ENCODE measurements around the gene SCFD2.

Gene SCFD2

GRCh38 chr4:52983563-52984303 is 382.1 kb downstream of the SCFD2 start:
- DNase-seq (ENCODE audit: low spot score), result peak; percentile 65

- DNase-seq (ENCODE audit: low spot score), result no peak
Measured at GRCh38 chr4:52982946-52983340, 382.9 kb downstream of the SCFD2 start.

DNA sequence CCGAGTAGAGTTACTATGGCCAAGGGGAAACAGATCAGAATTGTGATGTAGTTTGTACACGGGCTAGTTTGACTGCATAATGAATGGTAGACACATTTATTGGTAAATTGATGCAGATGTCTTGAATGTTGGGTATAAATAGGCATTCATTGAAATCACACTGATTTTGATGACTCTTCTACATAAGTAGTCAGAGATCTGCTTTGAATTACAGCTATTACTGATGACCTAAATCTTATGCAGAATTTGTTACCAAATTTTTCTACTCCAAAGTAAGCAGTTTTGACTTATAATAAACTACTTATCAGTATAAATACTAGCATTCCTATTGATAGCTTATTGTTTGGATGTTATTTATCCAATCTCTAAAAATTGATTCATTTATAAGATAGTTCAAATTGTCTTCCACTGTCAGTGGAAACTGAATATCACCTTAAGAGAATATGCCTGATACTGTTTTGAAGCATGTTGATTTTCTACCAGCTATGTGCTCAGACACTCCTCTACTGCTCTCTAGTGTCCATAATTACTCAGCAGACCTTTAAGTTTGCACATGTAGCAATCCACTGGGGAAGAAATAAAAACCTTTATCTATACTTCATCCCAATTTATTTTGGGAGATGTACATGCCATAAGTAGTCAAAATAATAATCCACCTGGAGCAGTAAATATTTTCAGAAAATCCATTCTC is 383.5 kb downstream of the SCFD2 start:
- DNase-seq (ENCODE audit: low spot score), result peak; percentile 67

DNA sequence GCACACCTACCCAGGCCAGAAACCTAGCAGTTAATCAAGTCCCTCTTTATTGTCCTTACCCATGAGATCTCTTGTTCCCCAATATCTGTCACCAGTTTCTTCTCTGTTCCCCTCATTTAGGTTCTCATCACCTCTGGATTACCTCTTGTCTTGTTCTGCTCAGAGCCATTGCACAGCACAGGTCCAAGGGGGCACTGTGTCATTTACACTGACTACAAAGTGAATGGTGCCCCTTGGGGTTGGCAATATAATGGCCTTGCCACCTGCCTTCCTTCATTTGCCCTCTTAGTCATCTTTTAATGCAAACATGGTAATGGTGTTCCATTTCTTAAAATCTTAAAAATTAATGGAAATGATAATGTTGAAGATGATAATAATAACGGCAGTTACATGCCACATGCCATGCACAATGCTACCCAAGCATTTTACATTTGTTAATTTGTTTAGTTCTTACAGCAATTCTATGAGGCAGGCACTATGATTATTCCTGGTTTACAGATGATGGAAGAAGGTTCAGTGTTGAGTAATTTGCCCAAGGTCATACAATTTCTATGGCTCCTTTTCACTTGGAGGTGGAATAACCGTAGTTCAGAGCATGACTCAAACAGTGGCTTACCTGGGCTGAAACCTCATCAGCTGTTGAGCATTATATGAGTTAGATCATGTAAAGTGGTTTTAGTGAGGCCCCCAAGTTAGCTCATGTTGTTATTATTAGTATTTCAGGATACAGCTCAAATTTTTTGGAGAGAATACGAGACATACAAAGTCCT is 385.9 kb downstream of the SCFD2 start:
- DNase-seq (ENCODE audit: low spot score), result no peak

DNA sequence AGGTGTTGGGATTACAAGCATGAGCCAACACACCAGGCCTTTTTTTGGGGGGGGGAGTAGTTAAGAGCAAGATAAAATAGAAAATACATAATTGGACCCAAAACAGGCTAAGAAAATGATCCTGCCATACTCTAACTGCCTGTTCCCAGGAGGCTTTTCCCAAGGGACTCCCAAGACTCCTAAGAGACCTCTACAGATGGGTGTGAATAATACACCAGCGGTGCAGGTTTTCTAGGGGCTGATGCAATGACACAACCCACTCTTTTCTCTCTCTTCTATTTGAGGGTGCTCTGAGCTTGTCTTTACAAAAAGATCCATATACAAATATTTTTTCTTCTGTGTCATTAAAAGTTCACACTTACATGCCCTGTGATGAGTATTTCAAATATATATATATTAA is 386.8 kb downstream of the SCFD2 start:
- DNase-seq (ENCODE audit: low spot score), result no peak

DNA sequence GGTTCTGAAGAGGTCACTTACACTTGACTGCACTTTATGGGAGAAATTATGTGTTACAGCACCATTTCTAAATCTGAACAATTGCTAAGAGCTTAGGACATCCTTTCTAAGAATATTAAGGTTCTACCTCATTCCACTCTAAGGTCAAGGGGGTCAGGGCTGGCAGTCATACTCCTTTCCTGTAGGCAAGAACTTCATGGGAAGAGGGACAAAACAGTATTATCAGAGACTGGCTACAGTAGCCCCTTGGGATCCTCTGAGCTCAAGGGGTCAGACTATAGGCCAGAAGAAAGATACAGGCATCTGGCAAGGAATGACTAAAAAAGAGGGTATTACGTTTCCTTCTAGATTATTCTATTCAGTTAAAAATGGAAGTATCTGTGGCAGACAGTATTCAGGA is 388.6 kb downstream of the SCFD2 start:
- DNase-seq (ENCODE audit: low spot score), result no peak

DNA sequence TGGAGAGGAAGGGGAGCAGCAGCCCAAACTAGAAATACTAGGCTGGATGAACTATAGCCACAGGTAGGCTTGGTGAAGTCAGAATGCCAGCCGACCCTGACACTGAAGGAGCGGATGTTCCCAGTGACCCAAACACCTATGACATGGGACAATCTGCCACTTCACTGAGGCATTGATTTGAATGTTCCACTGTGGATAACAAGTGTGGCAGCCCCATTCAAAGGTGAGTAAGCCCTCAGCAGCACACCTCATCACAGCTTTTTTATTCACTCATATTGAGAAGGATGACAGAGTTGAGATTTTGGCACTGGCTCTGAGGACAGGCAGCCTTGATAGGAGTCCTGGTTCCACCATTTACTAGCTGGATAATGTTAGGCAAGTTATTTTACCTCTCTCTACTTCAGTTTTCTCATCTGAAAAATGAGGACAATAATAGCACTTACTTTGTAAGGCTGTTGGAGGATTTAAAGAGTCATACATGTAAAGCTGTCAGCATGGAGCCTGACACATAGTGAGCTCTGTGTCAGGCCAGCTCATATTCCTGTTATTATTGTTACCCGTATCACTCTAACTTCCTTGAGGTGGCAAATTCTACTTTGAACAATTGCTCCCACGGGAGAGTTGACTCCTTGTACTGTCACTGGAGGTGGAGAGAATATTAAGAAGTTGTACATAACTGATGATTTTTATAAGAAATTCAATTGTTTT is 389.2 kb downstream of the SCFD2 start:
- DNase-seq (ENCODE audit: low spot score), result no peak

- no peak for DNase-seq (ENCODE audit: low spot score)
Measured at GRCh38 chr4:52968691-52969090, 397.2 kb downstream of the SCFD2 start.

GRCh38 chr4:52968241-52968640 is 397.6 kb downstream of the SCFD2 start:
- no peak for DNase-seq (ENCODE audit: low spot score)

DNA sequence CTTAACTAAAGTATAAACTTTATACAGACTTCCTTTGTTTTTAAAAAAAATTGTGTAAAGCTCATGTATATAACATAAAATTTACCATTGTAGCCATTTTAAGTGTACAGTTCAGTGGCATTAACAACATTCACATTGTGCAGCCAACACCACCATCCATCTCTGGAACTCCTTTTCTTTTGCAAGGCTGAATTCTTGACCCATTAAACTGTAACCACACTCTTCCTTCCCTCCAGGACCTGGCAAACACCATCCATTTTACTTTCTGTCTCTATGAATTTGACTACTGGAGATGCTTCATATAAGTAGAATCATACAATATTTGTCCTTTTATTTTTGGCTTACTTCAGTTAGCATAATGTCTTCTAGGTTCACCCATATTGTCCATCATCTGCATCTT is 399.1 kb downstream of the SCFD2 start:
- DNase-seq (ENCODE audit: low spot score), result peak; percentile 23

- no peak for DNase-seq (ENCODE audit: low spot score)
Measured at GRCh38 chr4:52966172-52966571, 399.7 kb downstream of the SCFD2 start.

- DNase-seq (ENCODE audit: low spot score), result no peak
Measured at GRCh38 chr4:52964561-52965101, 401.2 kb downstream of the SCFD2 start.

DNA sequence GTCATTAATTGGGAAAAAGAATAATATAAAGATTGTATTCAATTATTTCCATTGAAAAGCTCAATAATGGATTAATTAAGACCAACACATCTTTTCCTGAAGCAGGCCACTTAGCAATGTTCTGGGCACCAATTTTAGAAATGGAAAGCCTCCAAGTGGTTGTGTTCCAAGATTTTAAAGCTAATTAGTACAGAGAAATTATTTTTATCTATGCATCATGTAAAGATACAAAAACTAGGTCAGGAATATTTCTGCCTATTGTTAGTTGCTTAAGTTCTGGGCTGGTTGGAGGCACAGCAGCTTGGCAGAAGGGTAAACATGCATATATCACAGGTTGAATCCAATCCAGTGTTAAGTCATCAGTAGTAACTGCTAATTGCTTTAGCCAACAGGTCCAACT is 401.9 kb downstream of the SCFD2 start:
- DNase-seq (ENCODE audit: low spot score), result no peak

DNA sequence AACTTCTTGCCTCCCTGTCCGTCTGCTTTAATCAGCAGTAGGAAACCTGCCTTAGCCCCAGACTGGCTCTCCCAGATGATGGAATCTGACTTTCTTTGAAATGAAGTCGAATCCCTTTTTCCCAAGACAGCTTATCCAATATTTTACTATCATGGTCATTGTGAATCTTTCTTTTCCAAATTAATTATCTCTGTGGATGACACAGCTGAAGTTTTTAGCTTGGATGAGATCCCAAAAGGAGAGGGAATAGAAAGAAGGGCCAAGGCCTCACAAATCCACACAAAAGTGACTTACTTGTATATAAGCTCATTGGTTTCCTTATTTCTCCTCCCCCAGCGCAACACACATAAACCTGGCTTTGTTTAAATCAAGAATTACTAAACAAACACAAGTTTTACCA is 403.1 kb downstream of the SCFD2 start:
- no peak for DNase-seq (ENCODE audit: low spot score)

DNA sequence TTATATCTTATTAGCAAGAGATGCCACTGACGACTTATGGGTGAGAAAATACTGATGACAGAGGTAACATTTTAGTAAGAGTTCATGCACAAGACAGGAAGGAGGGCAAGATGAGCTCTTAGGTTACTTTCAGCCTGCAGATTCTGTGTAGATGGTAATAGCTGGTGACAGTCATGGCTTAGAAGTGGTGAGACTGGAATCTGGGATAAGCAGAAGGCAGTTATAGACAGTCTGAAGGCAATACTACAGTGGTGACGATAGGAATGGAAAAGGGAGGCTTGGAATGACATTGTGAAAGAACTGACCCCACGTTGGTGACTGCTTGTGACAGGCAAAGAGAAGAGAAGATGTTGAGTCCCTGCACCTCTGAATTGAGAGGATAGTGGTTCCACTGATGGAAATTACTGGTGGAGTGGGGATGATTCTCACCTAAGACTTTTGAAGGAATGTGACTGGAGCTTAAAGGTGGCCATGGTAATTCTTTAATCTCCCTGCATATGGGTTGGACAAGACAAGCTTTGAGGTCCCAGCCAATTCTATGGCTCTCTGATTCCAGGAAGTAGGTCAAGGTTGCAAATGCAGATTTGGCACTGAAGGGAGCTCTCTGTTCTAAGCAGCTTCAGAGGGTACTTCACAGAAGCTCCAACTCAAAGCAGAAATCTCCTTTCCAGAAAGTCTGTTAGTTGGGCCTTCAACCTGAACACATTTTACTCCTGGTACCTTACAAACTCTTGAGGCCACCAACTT is 404.0 kb downstream of the SCFD2 start:
- DNase-seq (ENCODE audit: low spot score), result no peak

GRCh38 chr4:52959541-52959940 is 406.3 kb downstream of the SCFD2 start:
- peak; percentile 76 for DNase-seq (ENCODE audit: low spot score)

GRCh38 chr4:52957835-52958631 is 407.8 kb downstream of the SCFD2 start:
- peak; percentile 6 for DNase-seq (ENCODE audit: low spot score)

- DNase-seq (ENCODE audit: low spot score), result peak; percentile 52
Measured at GRCh38 chr4:52957220-52957686, 408.6 kb downstream of the SCFD2 start.

DNA sequence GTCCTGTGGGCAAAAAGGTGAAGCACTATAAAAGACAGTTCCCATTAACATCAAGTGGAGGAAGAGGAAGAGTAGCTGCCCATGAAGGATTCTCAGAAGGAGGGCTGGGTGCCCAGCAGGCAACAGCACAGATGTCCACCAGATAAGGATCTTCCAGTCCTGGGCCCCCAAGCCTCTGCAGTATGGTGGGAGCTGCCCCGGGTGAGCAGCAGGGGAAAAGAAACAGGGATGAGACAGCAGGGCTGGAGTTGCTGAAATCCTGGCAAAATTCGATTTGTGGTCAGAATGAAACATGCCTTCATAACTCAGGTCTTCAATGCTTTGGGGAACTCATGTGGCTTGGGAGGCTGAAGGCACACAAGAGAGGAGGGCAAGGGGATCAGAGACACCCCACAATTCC is 409.2 kb downstream of the SCFD2 start:
- DNase-seq (ENCODE audit: low spot score), result peak; percentile 36

GRCh38 chr4:52954560-52955170 is 411.2 kb downstream of the SCFD2 start:
- no peak for DNase-seq (ENCODE audit: low spot score)

Data from AG08395 (cell line).